ENCODE results near the gene RBMXL3.
"Not testable (repeated sequence)": the region's sequence is repeated elsewhere in the genome, so short reads cannot be mapped to it uniquely, and the experiment has no call there.

The RBMXL3 gene

GRCh38 chrX:115189110-115189509 is at the start of gene RBMXL3:
Gene RBMXL3 (plus strand): TSS chrX:115189410. CDS start chrX:115189442, 32 bp downstream.
- no peak for DNase-seq

- no peak for DNase-seq
Observed at GRCh38 chrX:115142057-115142456, 47.2 kb upstream of the RBMXL3 start.

GRCh38 chrX:115147220-115147619 is 42.0 kb upstream of the RBMXL3 start:
- no peak for DNase-seq

GRCh38 chrX:115173181-115173580 is 16.0 kb upstream of the RBMXL3 start:
- no peak for DNase-seq

GRCh38 chrX:115174548-115174947 is 14.7 kb upstream of the RBMXL3 start:
- DNase-seq = no peak

- no peak for DNase-seq
Observed at GRCh38 chrX:115177932-115178331, 11.3 kb upstream of the RBMXL3 start.

GRCh38 chrX:115178473-115178872 is 10.7 kb upstream of the RBMXL3 start:
- no peak for DNase-seq

- DNase-seq = no peak
Observed at GRCh38 chrX:115183980-115184379, 5.2 kb upstream of the RBMXL3 start.

- DNase-seq = no peak
Observed at GRCh38 chrX:115189646-115190635, 731 bp downstream of the RBMXL3 start.

- DNase-seq = no peak
Observed at GRCh38 chrX:115190636-115191489, 1.7 kb downstream of the RBMXL3 start.

- DNase-seq = no peak
Observed at GRCh38 chrX:115191490-115192243, 2.5 kb downstream of the RBMXL3 start.

GRCh38 chrX:115192244-115192700 is 3.1 kb downstream of the RBMXL3 start:
- DNase-seq = no peak

- no peak for DNase-seq
Observed at GRCh38 chrX:115204040-115204439, 14.8 kb downstream of the RBMXL3 start.

GRCh38 chrX:115209547-115209946 is 20.3 kb downstream of the RBMXL3 start:
- DNase-seq = not testable (repeated sequence)

- no peak for DNase-seq
Observed at GRCh38 chrX:115214151-115214550, 24.9 kb downstream of the RBMXL3 start.

GRCh38 chrX:115214605-115215004 is 25.4 kb downstream of the RBMXL3 start:
- no peak for DNase-seq

GRCh38 chrX:115217346-115217745 is 28.1 kb downstream of the RBMXL3 start:
- not testable (repeated sequence) for DNase-seq

- DNase-seq = no peak
Observed at GRCh38 chrX:115226929-115227328, 37.7 kb downstream of the RBMXL3 start.

- DNase-seq = no peak
Observed at GRCh38 chrX:115229337-115230003, 40.3 kb downstream of the RBMXL3 start.

- DNase-seq = no peak
Observed at GRCh38 chrX:115232933-115233496, 43.8 kb downstream of the RBMXL3 start.
